Activated CD8-positive, alpha-beta T cell treated with anti-CD3 and anti-CD28 coated beads for 36 hours (primary cell): Measurements from ENCODE around the gene KLHL17. TPM values are rescaled to one million over a fixed set of nuclear protein-coding genes. Genes with fewer than 3 reads are reported as not detected.

ENCODE experiments used
- ATAC-seq: fragments of 200-7000 bp; cut with Tn5 transposase; one replicate; pipeline ENCODE4 v1.10.0; 2021; ENCODE audit warnings: mild to moderate bottlenecking, moderate library complexity
- CTCF ChIA-PET: fragments of 350-600 bp; sonication (Branson Sonifier 250); formaldehyde crosslinking; loops from one replicate; lab custom pipeline; 2021; ENCODE audit warnings: antibody characterized with exemption; lab: Charles Lee
- POLR2A ChIA-PET: fragments of 350-600 bp; sonication (Branson Sonifier 250); formaldehyde crosslinking; loops from one replicate; lab custom pipeline; 2021; ENCODE audit warnings: antibody characterized with exemption; lab: Charles Lee
- DNase-seq: peaks from one replicate; pipeline ENCODE4 v3.0.0-alpha.2; 2020
- H3K27ac Mint-ChIP-seq: one replicate; pipeline ENCODE4 v1.8.0; 2021; ENCODE audit warnings: mild to moderate bottlenecking, mixed read lengths
- H3K27me3 Mint-ChIP-seq: one replicate; pipeline ENCODE4 v1.8.0; 2021; ENCODE audit warnings: mixed read lengths
- H3K36me3 Mint-ChIP-seq: one replicate; pipeline ENCODE4 v1.8.0; 2021; ENCODE audit warnings: low read depth, mixed read lengths
- H3K4me1 Mint-ChIP-seq: one replicate; pipeline ENCODE4 v1.8.0; 2021; ENCODE audit warnings: low read depth, mixed read lengths
- H3K4me3 Mint-ChIP-seq: one replicate; pipeline ENCODE4 v1.8.0; 2021; ENCODE audit warnings: mild to moderate bottlenecking, moderate library complexity, mixed read lengths
- H3K9me3 Mint-ChIP-seq: one replicate; pipeline ENCODE4 v1.8.0; 2021; ENCODE audit warnings: mixed read lengths
- intact Hi-C: fragments of 100-400 bp; cut with micrococcal nuclease; formaldehyde crosslinking; loops from one replicate; pipeline ENCODE4 v1.10.0; 2022
- total RNA-seq, 2 experiments: library from RNA; stranded (reverse); gene quantifications; one replicate each; pipeline ENCODE4 v1.2.3, GENCODE V29; 2021
- TF ChIP-seq, protein P1 (sequence below): fragments of 200-600 bp; IDR thresholded peaks from one replicate; pipeline ENCODE4 v1.8.0; 2022; ENCODE audit warnings: antibody characterized with exemption, mild to moderate bottlenecking

The KLHL17 gene
- total RNA-seq, 2 experiments from 2014 or later = 27.8 to 31.2 TPM

DNA sequence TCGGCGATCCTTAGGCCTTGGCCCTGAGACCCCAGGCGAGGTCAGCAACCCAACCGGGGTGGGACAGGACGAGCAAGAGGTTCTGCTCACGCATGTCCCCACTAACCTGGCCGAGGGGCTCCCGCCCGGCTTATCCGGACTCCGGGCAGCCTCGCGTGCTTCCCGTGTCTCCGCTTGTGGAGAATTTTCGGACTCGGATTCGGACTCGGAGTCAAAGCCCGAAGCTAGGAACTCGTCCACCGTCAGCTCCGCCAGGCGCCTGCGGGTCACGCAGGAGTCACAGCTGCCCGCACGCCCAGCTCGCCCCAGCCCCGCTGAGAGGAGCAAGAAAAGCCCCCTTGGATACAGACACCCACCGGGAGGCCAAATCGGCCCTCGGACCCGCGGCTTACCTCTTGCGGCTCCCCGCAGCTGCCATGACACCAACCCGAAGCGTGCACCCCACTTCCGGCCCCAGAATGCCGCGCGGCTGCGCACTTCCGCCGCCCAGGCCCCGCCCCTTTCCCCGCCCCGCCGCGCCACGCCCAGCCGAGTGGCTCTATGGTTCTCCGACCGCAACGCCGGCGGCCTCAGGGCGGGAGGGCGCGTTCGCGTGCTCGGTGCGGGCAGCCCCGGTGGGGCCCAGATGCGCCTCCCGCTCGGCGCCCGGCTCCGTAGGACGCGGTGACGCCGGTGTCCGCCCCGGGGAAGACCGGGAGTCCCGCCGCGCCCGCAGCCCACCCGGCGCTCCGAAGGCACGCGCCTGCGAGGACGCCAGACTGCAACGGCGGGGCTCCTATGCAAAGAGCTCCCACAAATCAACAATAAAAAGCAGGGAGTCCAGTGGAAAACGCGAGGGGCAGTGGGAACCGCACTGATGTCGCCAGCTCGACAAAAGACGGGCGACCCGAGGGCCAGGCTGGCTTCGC lies 1.3 kb upstream of the KLHL17 start, which contains the start of gene NOC2L:
NOC2L (minus strand) TSS at position 434 of the 908 bp plus-strand sequence; CDS start at position 418, 16 bp downstream.
- peak within 1 kb of the TSS; percentile 91 for H3K4me3 Mint-ChIP-seq
- TF ChIP-seq, protein P1, sequence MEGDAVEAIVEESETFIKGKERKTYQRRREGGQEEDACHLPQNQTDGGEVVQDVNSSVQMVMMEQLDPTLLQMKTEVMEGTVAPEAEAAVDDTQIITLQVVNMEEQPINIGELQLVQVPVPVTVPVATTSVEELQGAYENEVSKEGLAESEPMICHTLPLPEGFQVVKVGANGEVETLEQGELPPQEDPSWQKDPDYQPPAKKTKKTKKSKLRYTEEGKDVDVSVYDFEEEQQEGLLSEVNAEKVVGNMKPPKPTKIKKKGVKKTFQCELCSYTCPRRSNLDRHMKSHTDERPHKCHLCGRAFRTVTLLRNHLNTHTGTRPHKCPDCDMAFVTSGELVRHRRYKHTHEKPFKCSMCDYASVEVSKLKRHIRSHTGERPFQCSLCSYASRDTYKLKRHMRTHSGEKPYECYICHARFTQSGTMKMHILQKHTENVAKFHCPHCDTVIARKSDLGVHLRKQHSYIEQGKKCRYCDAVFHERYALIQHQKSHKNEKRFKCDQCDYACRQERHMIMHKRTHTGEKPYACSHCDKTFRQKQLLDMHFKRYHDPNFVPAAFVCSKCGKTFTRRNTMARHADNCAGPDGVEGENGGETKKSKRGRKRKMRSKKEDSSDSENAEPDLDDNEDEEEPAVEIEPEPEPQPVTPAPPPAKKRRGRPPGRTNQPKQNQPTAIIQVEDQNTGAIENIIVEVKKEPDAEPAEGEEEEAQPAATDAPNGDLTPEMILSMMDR = no peak
- H3K27ac Mint-ChIP-seq = peak within 1 kb of the TSS; percentile 75
- H3K36me3 Mint-ChIP-seq = peaks cover 35% of the 10 kb centered on the region
- H3K27me3 Mint-ChIP-seq = no peaks in the 10 kb centered on the region
- ChIA-PET CTCF (interaction anchor here (1.4 kb wide), 1 partner anchor 10 kb away, joined by 3 read pairs; no protein-coding TSS in a partner anchor), POLR2A (interaction anchor here (0.6 to 1.5 kb wide), 6 partner anchors 17 to 103 kb away, joined by 3 to 6 read pairs (median 3); no protein-coding TSS in a partner anchor)
- H3K4me1 Mint-ChIP-seq = peaks cover 17% of the 10 kb centered on the region
- DNase-seq = peak; percentile 95
- H3K9me3 Mint-ChIP-seq = no peaks in the 10 kb centered on the region
- ATAC-seq = peak; percentile 84
- intact Hi-C loops = no loop called here

DNA sequence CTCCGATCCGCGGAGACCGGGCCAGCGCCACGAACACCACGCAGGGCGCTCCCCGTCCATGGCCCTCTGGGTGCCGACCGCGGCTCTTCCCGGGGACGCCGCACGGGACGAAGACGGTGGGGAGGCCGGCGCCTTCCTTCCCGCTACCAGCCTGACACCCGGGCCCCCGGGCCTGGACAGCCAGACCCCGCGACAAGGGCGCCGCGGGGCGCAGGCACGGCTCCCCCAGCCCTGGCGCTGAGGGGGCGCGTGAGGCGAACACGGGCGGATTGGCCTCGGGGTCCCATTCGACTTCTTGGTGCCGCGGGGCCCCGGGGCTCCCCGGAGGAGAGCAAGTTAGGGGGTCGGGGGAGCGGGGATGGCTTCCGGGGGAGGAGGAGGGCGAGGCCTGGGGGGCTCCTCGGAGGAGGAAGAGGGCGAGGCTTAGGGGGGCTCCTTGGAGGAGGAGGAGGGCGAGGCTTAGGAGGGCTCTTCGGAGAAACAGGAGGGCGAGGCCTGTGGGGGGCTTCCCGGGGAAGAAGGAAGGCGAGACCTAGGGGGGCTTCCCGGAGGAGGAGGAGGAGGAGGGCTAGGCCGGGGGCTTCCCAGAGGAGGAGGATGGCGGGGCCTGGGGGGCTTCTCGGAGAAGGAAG lies 537 bp upstream of the KLHL17 start:
- H3K9me3 Mint-ChIP-seq = no peaks in the 10 kb centered on the region
- ATAC-seq (peak; percentile 4), DNase-seq (peak; percentile 40)
- ChIA-PET POLR2A (interaction anchor here (0.6 to 1.5 kb wide), 4 partner anchors 16 to 102 kb away, joined by 3 to 6 read pairs (median 4); no protein-coding TSS in a partner anchor), CTCF (no interaction called here)
- intact Hi-C loops = no loop called here
- peak overlapping the region; percentile 91 for H3K4me3 Mint-ChIP-seq
- TF ChIP-seq, protein P1 = no peak
- peaks cover 17% of the 10 kb centered on the region for H3K4me1 Mint-ChIP-seq
- H3K27ac Mint-ChIP-seq = peak overlapping the region; percentile 72
- no peaks in the 10 kb centered on the region for H3K27me3 Mint-ChIP-seq
- peaks cover 30% of the 10 kb centered on the region for H3K36me3 Mint-ChIP-seq

DNA sequence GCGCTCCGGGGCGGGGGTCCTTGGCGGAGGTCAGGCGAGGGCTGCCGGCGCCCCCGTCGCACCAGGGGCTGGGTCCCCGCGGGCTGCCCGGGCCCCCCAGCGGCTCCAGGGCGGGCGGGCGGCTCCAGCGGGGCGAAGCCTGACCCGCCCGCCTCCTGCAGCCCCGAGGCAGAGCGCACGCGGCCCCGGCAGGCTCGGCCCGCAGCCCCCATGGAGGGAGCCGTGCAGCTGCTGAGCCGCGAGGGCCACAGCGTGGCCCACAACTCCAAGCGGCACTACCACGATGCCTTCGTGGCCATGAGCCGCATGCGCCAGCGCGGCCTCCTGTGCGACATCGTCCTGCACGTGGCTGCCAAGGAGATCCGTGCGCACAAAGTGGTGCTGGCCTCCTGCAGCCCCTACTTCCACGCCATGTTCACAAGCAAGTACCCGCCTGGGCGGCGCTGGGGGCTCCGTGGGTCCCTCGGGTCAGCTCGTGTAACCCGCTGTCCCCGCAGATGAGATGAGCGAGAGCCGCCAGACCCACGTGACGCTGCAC lies 817 bp downstream of the KLHL17 start:
- Mint-ChIP-seq H3K4me3 (peak overlapping the region; percentile 57), H3K4me1 (peaks cover 24% of the 10 kb centered on the region), H3K9me3 (no peaks in the 10 kb centered on the region), H3K36me3 (peaks cover 21% of the 10 kb centered on the region), H3K27me3 (no peaks in the 10 kb centered on the region), H3K27ac (no peak overlapping the region)
- TF ChIP-seq, protein P1 = no peak
- ChIA-PET CTCF (no interaction called here), POLR2A (no interaction called here)
- no peak for ATAC-seq
- no peak for DNase-seq
- intact Hi-C loops = no loop called here

DNA sequence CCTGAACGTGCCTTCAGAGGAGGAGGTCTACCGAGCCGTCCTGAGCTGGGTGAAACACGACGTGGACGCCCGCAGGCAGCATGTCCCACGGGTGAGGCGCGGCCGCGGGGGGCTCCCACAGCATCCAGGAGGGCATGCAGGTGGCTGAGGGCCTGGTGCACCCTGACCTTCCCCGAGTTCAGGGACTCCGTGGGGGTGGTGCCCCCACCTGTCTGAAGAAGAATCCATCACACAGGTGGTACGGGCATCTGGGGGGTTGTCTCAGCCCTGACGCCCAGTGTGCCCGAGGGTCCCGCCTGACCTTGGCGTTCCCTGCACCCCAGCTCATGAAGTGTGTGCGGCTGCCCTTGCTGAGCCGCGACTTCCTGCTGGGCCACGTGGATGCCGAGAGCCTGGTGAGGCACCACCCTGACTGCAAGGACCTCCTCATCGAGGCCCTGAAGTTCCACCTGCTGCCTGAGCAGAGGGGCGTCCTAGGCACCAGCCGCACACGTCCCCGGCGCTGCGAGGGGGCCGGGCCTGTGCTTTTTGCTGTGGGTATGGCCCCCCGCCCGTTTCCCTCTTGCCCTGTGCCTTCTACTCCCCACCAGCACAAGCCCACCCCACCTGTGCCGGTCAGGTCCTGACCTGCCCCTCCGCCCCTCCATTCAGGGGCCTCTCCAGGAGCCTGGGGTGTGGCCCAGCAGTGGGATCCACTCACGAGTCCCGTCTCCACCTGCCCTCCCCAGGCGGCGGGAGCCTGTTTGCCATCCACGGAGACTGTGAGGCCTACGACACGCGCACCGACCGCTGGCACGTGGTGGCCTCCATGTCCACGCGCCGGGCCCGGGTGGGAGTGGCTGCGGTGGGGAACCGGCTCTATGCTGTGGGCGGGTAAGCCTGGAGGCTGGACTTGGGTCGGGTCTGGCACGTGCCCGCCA lies 2.3 kb downstream of the KLHL17 start:
- H3K4me3 Mint-ChIP-seq = peak overlapping the region; percentile 57
- no peak overlapping the region for H3K27ac Mint-ChIP-seq
- intact Hi-C loops = no loop called here
- ATAC-seq (no peak), DNase-seq (no peak)
- ChIA-PET POLR2A (no interaction called here), CTCF (no interaction called here)
- no peaks in the 10 kb centered on the region for H3K9me3 Mint-ChIP-seq
- TF ChIP-seq, protein P1 = no peak
- H3K27me3 Mint-ChIP-seq = no peaks in the 10 kb centered on the region
- peaks cover 15% of the 10 kb centered on the region for H3K36me3 Mint-ChIP-seq
- H3K4me1 Mint-ChIP-seq = peaks cover 18% of the 10 kb centered on the region
